HCT116 (cell line): Measurements from ENCODE around the gene EZH2.

Experiments used
- CTCF ChIP-seq, 3 experiments: fragments of 200-600 bp in 1 of 3; sonication (generic) in 1 of 3; IDR thresholded peaks in 2 of 3; conservative IDR thresholded peaks in 1 of 3; 2 replicates each; pipeline ENCODE4 v1.5.1; 2012 to 2017; ENCODE audit warnings: low read depth in 2 of 3, low read length in 2 of 3, antibody characterized with exemption in 1 of 3, borderline replicate concordance in 1 of 3, control low read depth in 1 of 3, mild to moderate bottlenecking in 1 of 3, mixed read lengths in 1 of 3, mixed run types in 1 of 3, moderate library complexity in 1 of 3; ENCODE audit not compliant: insufficient read depth in 1 of 3
- EZH2 ChIP-seq: fragments of 200-600 bp; sonication (generic); IDR thresholded peaks from 2 replicates; pipeline ENCODE4 v1.6.1; 2017; ENCODE audit warnings: antibody characterized with exemption, mixed run types
- EZH2phosphoT487 ChIP-seq: fragments of 200-600 bp; IDR thresholded peaks from 2 replicates; pipeline ENCODE4 v1.6.1; 2018; ENCODE audit warnings: antibody characterized with exemption, borderline replicate concordance
- POLR2A ChIP-seq: IDR thresholded peaks from 2 replicates; pipeline ENCODE4 v1.7.0; 2011; ENCODE audit warnings: borderline replicate concordance; ENCODE audit not compliant: insufficient read depth, insufficient read length; ENCODE audit errors: extremely low read depth
- POLR2AphosphoS5 ChIP-seq: IDR thresholded peaks from 2 replicates; pipeline ENCODE4 v1.6.1; 2011; ENCODE audit warnings: mild to moderate bottlenecking, low read depth, low read length, moderate library complexity
- REST ChIP-seq: IDR thresholded peaks from 2 replicates; pipeline ENCODE4 v1.6.1; 2012; ENCODE audit warnings: low read depth
- SP1 ChIP-seq: IDR thresholded peaks from 2 replicates; pipeline ENCODE4 v1.6.1; 2012; ENCODE audit warnings: low read depth
- TCF7L2 ChIP-seq: IDR thresholded peaks from 2 replicates; pipeline ENCODE4 v1.7.0; 2011; ENCODE audit warnings: borderline replicate concordance, inconsistent platforms; ENCODE audit not compliant: insufficient read depth, insufficient read length; ENCODE audit errors: extremely low read depth
- ZFX ChIP-seq: fragments of 450-650 bp; IDR thresholded peaks from 2 replicates; pipeline ENCODE4 v1.6.1; 2017
- ZNF274 ChIP-seq: fragments of 200-500 bp; sonication (Bioruptor generic); IDR thresholded peaks from 2 replicates; pipeline ENCODE4 v1.6.1; 2014; ENCODE audit warnings: mild to moderate bottlenecking, low read depth, low read length, inconsistent platforms
- TF ChIP-seq, protein P1 (sequence below): IDR thresholded peaks from 2 replicates; pipeline ENCODE4 v1.6.1; 2012

- TF ChIP-seq CTCF (IDR thresholded peaks at IDR 0.05 in 2 of 3, conservative IDR thresholded peaks at IDR 0.05 in 1 of 3; ENCODE audit: borderline replicate concordance in 1 of 3, insufficient read depth in 1 of 3, low read depth in 2 of 3, low read length in 2 of 3), result no peak
- TF ChIP-seq POLR2A, result no peak
- TF ChIP-seq ZNF274, result no peak
- no peak for TF ChIP-seq EZH2
- TF ChIP-seq EZH2phosphoT487, result no peak
- peak; percentile 80 for TF ChIP-seq TCF7L2
- TF ChIP-seq ZFX, result peak; percentile 49
- TF ChIP-seq SP1, result peak; percentile 89
- TF ChIP-seq REST, result no peak
- peak; percentile 33 for TF ChIP-seq POLR2AphosphoS5
- TF ChIP-seq, protein P1, sequence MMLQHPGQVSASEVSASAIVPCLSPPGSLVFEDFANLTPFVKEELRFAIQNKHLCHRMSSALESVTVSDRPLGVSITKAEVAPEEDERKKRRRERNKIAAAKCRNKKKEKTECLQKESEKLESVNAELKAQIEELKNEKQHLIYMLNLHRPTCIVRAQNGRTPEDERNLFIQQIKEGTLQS, result no peak
These were observed 370 bp upstream of the EZH2 start for GRCh38 chr7:148884299-148885022.
